SKM-1 (cell line): Measurements from ENCODE around the gene FRS3.

ENCODE experiments used
- DNase-seq: peaks from one replicate; lab custom pipeline; 2025; ENCODE audit not compliant: unreplicated experiment; lab: John Stamatoyannopoulos, UW

FRS3 gene

GRCh38 chr6:41744236-41744787 lies 35.4 kb downstream of the FRS3 start:
- DNase-seq: no peak

DNA sequence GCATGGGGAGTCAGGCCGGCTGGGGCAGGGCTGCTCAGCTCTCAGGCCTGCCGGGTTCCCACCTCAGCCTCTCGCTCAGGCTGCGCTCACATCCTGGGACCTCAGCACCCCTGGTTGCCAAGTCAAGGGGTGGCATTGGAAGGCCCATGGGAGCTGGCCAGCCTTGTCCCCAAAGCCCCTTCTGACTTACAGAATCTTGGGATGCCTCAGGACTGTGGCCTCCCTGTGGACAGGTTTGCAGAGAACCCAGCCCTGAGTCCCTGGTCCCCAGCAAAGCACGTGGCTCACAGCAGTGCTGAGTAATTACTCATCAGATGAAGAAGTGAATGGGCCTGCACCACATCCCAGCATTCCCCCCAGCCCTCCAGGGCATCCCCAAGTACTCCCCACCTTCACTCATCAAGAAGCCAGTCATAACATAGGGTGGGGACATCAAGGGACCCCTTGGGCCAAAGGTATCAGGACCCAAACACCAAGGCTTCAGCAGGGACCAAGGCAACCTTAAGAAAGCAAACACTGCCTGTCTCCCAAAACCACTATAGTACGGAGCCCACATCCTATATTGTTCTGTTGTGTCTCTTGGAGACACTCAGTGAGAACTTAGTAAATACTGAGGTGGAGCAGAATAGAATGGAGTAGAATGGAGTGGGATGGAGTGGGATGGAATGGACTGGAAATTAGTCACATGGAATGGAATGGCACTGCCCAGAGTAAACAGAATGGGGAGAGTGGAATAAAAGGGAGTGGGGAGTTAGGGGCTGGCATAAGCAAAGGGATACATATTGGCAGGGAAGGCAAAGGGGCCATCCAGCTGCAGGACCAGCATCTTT lies 36.1 kb downstream of the FRS3 start:
- DNase-seq: no peak

- no peak for DNase-seq
Measured at GRCh38 chr6:41741625-41742490, 37.8 kb downstream of the FRS3 start.

GRCh38 chr6:41740366-41741162 lies 39.1 kb downstream of the FRS3 start:
- DNase-seq: no peak

- no peak for DNase-seq
Measured at GRCh38 chr6:41739041-41739440, 40.7 kb downstream of the FRS3 start.

DNA sequence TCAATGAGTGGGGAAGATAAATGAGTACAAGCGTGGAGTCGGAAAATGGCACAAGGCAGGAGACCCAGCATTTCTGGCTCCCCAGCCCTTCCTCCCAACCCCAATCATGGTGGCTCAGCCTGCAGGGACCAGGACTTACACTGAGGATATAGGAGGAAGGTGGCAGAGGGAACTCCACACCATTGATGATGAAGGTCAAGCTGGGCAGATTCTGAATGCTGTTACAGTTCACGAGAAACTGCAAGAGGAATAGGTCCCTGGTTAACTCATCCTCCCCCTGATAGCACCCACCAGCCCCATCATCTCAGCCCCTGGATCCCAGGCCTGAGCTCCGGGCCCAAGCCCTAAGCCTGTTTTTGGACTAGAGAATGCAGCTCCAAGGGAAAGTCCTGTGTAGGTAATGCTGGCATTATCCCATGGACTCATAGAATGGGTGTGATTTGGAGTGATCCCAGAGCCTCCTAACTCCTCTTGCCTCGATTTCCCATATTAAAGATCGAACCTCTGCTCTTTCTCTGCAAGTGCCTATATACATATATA lies 42.0 kb downstream of the FRS3 start:
- DNase-seq: no peak

- no peak for DNase-seq
Measured at GRCh38 chr6:41736800-41737555, 42.7 kb downstream of the FRS3 start.

GRCh38 chr6:41736186-41736733 lies 43.4 kb downstream of the FRS3 start:
- no peak for DNase-seq

GRCh38 chr6:41735427-41736185 lies 44.1 kb downstream of the FRS3 start, which contains the start of gene TFEB:
Gene TFEB (minus strand): TSS chr6:41735608. CDS start chr6:41691213, 44,395 bp downstream.
- peak; percentile 70 for DNase-seq

DNA sequence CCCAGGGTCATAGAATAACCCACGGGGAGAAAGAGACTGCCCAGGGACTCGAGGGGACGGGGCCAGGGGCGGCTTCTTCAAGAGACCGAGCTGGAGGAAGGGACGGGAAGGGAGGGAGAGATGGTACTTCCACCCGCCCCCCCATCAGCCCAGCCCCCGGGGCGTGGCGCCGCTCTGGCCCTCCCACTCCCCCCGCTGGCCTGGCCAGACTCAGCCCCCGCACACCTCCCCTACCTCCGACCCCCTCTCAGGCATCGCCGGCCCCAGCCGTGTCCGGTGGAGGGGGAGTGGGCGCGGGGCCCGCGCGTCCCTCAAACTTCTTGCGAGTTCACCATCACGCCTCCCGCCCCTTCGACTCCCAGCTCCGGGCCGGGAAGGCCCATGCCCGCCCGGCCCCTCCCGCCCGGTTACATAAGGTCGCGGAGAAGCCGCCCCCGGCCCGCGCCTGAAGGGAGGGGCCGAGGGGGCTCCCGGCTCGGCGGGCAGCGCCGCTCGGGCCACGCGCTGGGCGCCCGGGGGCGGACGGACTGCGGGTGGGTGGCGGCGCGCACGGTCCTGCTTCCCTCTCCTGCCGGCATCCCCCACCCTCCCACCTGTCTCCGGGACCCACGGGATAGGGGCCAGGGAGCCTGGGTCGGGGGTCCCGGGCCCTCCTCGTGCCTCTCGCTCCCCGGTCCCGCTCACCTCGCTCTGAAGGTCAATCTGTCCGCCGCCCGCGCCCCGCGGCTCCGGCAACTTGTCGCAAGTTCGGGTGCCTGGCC lies 44.9 kb downstream of the FRS3 start:
- peak; percentile 79 for DNase-seq

GRCh38 chr6:41733707-41734665 lies 45.7 kb downstream of the FRS3 start:
- DNase-seq: no peak

- DNase-seq: no peak
Measured at GRCh38 chr6:41733360-41733706, 46.4 kb downstream of the FRS3 start.

DNA sequence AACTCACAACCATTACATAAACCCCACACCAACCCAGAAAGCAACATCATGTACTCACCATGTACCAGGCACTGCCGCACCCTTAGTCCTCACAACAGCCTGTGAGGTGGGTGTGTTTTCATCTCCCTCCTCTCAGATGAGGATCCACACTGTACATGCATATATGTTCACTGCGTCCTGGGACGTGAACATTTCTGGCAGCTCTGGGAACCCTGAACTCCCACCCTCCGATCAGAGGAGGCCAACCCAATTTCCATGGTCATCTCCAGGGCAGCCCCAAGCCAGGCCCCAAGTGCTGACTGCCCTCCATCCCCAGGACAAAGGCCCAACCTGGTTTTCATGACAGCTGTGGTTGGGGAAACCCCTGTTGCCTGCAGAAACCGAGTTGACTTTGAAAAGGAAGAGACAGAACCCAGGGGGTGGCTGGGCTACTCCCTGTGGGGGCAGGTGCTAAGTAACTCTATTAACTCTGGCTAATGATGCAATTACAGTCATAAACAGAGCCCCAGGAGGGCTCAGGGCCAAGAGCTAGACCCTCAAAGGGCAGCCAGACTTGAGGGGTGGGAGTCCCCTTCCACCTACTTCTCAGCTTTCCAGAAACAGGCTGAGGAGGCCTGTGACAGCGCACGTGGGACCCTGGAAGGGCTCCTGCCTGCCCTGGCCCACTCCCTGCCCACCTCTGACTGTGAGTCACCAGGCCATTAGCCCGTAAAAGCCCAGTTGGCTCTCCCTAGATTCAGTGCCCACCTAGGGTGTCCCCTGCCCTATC lies 46.9 kb downstream of the FRS3 start:
- DNase-seq: no peak

DNA sequence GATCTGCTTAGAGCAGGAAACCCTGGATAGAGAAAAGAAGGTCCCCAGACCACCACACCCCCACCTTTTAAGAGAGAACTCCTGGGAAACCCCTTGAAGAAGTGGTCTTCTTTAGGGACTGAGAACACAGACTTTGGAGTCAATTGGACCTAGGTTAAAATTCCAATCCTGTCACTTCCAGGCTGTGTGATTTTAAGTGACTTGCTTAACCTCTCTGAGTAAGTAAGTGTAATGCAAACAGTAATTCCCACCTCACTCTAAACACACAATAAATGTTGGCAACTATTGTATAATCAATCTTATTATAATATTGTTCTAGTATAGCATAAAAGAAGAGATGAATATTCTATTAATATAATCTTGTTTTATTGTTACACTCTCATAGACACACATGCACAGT lies 47.6 kb downstream of the FRS3 start:
- DNase-seq: no peak

GRCh38 chr6:41731561-41732086 lies 48.1 kb downstream of the FRS3 start:
- no peak for DNase-seq
